ENCODE data around the gene MLF1.

Gene MLF1

GRCh38 chr3:158552124-158552523, 18.9 kb upstream of the MLF1 start:
- no peaks in the 10 kb centered on the region for H3K27me3 ChIP-seq (ENCODE audit: control insufficient read depth, insufficient read depth, low read length)
- H3K27ac ChIP-seq, result no peak overlapping the region
- H3K9me3 ChIP-seq (ENCODE audit: control insufficient read depth, low read length), result no peaks in the 10 kb centered on the region
- H3K4me2 ChIP-seq (ENCODE audit: low read length), result no peak overlapping the region
- H3K4me1 ChIP-seq, result no peaks in the 10 kb centered on the region
- no peaks in the 10 kb centered on the region for H3K79me2 ChIP-seq
- no peak for TF ChIP-seq CTCF (IDR thresholded peaks at IDR 0.05)
- H2AFZ ChIP-seq, result no peak overlapping the region
- no peak overlapping the region for H3K4me3 ChIP-seq (ENCODE audit: low read depth, low read length)
- H3K9ac ChIP-seq, result no peak overlapping the region
- no peaks in the 10 kb centered on the region for H3K36me3 ChIP-seq (ENCODE audit: control insufficient read depth, insufficient read depth, low read length)

GRCh38 chr3:158559504-158559903, 11.5 kb upstream of the MLF1 start:
- no peaks in the 10 kb centered on the region for H3K4me1 ChIP-seq
- no peak for TF ChIP-seq CTCF (IDR thresholded peaks at IDR 0.05)
- H3K9me3 ChIP-seq (ENCODE audit: control insufficient read depth, low read length), result no peaks in the 10 kb centered on the region
- H3K36me3 ChIP-seq (ENCODE audit: control insufficient read depth, insufficient read depth, low read length), result no peaks in the 10 kb centered on the region
- H3K27ac ChIP-seq, result no peak overlapping the region
- no peaks in the 10 kb centered on the region for H3K79me2 ChIP-seq
- no peak overlapping the region for H2AFZ ChIP-seq
- H3K27me3 ChIP-seq (ENCODE audit: control insufficient read depth, insufficient read depth, low read length), result no peaks in the 10 kb centered on the region
- H3K9ac ChIP-seq, result no peak overlapping the region
- H3K4me3 ChIP-seq (ENCODE audit: low read depth, low read length), result no peak overlapping the region
- H3K4me2 ChIP-seq (ENCODE audit: low read length), result no peak overlapping the region

GRCh38 chr3:158560979-158561378, 10.0 kb upstream of the MLF1 start:
- Histone ChIP-seq H3K79me2 (no peaks in the 10 kb centered on the region), H3K4me3 (ENCODE audit: low read depth, low read length) (no peak overlapping the region), H3K4me2 (ENCODE audit: low read length) (no peak overlapping the region), H3K4me1 (no peaks in the 10 kb centered on the region), H2AFZ (no peak overlapping the region), H3K27me3 (ENCODE audit: control insufficient read depth, insufficient read depth, low read length) (no peaks in the 10 kb centered on the region), H3K9me3 (ENCODE audit: control insufficient read depth, low read length) (no peaks in the 10 kb centered on the region), H3K9ac (no peak overlapping the region), H3K36me3 (ENCODE audit: control insufficient read depth, insufficient read depth, low read length) (no peaks in the 10 kb centered on the region), H3K27ac (no peak overlapping the region)
- TF ChIP-seq CTCF (IDR thresholded peaks at IDR 0.05), result no peak

- Histone ChIP-seq H3K4me1 (no peaks in the 10 kb centered on the region), H2AFZ (no peak overlapping the region), H3K36me3 (ENCODE audit: control insufficient read depth, insufficient read depth, low read length) (no peaks in the 10 kb centered on the region), H3K27ac (no peak overlapping the region), H3K27me3 (ENCODE audit: control insufficient read depth, insufficient read depth, low read length) (no peaks in the 10 kb centered on the region), H3K79me2 (no peaks in the 10 kb centered on the region), H3K4me2 (ENCODE audit: low read length) (no peak overlapping the region), H3K9me3 (ENCODE audit: control insufficient read depth, low read length) (no peaks in the 10 kb centered on the region), H3K4me3 (ENCODE audit: low read depth, low read length) (no peak overlapping the region), H3K9ac (no peak overlapping the region)
- TF ChIP-seq CTCF (IDR thresholded peaks at IDR 0.05), result no peak
These were observed 8.3 kb upstream of the MLF1 start for GRCh38 chr3:158562674-158563073.

GRCh38 chr3:158563076-158563475, 7.9 kb upstream of the MLF1 start:
- Histone ChIP-seq H3K9me3 (ENCODE audit: control insufficient read depth, low read length) (no peaks in the 10 kb centered on the region), H3K36me3 (ENCODE audit: control insufficient read depth, insufficient read depth, low read length) (no peaks in the 10 kb centered on the region), H3K4me2 (ENCODE audit: low read length) (no peak overlapping the region), H3K27ac (no peak overlapping the region), H3K27me3 (ENCODE audit: control insufficient read depth, insufficient read depth, low read length) (no peaks in the 10 kb centered on the region), H3K4me1 (no peaks in the 10 kb centered on the region), H3K9ac (no peak overlapping the region), H3K4me3 (ENCODE audit: low read depth, low read length) (no peak overlapping the region), H3K79me2 (no peaks in the 10 kb centered on the region), H2AFZ (no peak overlapping the region)
- no peak for TF ChIP-seq CTCF (IDR thresholded peaks at IDR 0.05)
